CD8-positive, alpha-beta memory T cell (primary cell): Measurements from ENCODE around the gene ICA1L. TPM values are rescaled to one million over a fixed set of nuclear protein-coding genes. Genes with fewer than 3 reads are reported as not detected.
"Not testable (repeated sequence)": the region's sequence is repeated elsewhere in the genome, so short reads cannot be mapped to it uniquely, and the experiment has no call there.

ENCODE experiments used
- CTCF ChIA-PET: fragments of 350-600 bp; sonication (Branson Sonifier 250); formaldehyde crosslinking; loops from one replicate; lab custom pipeline; 2021; ENCODE audit warnings: antibody characterized with exemption; lab: Charles Lee
- POLR2A ChIA-PET: fragments of 350-600 bp; sonication (Branson Sonifier 250); formaldehyde crosslinking; loops from one replicate; lab custom pipeline; 2021; ENCODE audit warnings: antibody characterized with exemption; lab: Charles Lee
- DNase-seq, 5 donors: peaks; one replicate each; pipeline versions ENCODE4 v3.0.0 to v3.0.0-alpha.2; 2020 to 2022; ENCODE audit warnings: mixed read lengths in 1 of 5
- H3K27ac ChIP-seq: one replicate; pipeline ENCODE4 v1.7.0; 2013; ENCODE audit warnings: low read depth, mild to moderate bottlenecking, low read length, moderate library complexity
- H3K27me3 ChIP-seq: 2 replicates; pipeline ENCODE4 v1.7.0; 2013; ENCODE audit warnings: low read length, mild to moderate bottlenecking; ENCODE audit not compliant: insufficient read depth, poor library complexity, severe bottlenecking
- H3K36me3 ChIP-seq: 2 replicates; pipeline ENCODE4 v1.7.0; 2013; ENCODE audit warnings: mild to moderate bottlenecking, low read length, moderate library complexity; ENCODE audit not compliant: insufficient read depth
- H3K4me1 ChIP-seq: 2 replicates; pipeline ENCODE4 v1.7.0; 2013; ENCODE audit warnings: mild to moderate bottlenecking, low read length, moderate library complexity; ENCODE audit not compliant: insufficient read depth
- H3K4me3 ChIP-seq: 2 replicates; pipeline ENCODE4 v1.7.0; 2013; ENCODE audit warnings: mild to moderate bottlenecking, low read length
- H3K9me3 ChIP-seq: 2 replicates; pipeline ENCODE4 v1.7.0; 2013; ENCODE audit warnings: mild to moderate bottlenecking, low read length
- H3K27ac Mint-ChIP-seq, 8 donors: one replicate each; pipeline ENCODE4 v1.8.0; 2020 to 2021; ENCODE audit warnings: mixed read lengths in 8 of 8, mild to moderate bottlenecking in 6 of 8, inconsistent platforms in 3 of 8, moderate library complexity in 3 of 8
- H3K27me3 Mint-ChIP-seq, 2 donors: one replicate each; pipeline ENCODE4 v1.8.0; 2020 to 2021; ENCODE audit warnings: mixed read lengths in 2 of 2, mild to moderate bottlenecking in 1 of 2, moderate library complexity in 1 of 2
- H3K36me3 Mint-ChIP-seq, 3 donors: one replicate each; pipeline ENCODE4 v1.8.0; 2020 to 2021; ENCODE audit warnings: mixed read lengths in 3 of 3, inconsistent platforms in 1 of 3, mild to moderate bottlenecking in 1 of 3
- H3K4me1 Mint-ChIP-seq, 3 donors: one replicate each; pipeline ENCODE4 v1.8.0; 2020 to 2021; ENCODE audit warnings: mixed read lengths in 3 of 3, inconsistent platforms in 1 of 3, mild to moderate bottlenecking in 1 of 3
- H3K4me3 Mint-ChIP-seq, 7 donors: one replicate each; pipeline ENCODE4 v1.8.0; 2020 to 2021; ENCODE audit warnings: mixed read lengths in 7 of 7, mild to moderate bottlenecking in 6 of 7, moderate library complexity in 4 of 7, inconsistent platforms in 2 of 7
- H3K9me3 Mint-ChIP-seq, 5 donors: one replicate each; pipeline ENCODE4 v1.8.0; 2020 to 2022; ENCODE audit warnings: mixed read lengths in 5 of 5, mild to moderate bottlenecking in 3 of 5, moderate library complexity in 2 of 5, inconsistent platforms in 1 of 5
- polyA plus RNA-seq: library from polyadenylated mRNA; unstranded; fragments of 300-500 nt; fragmentation: Illumina TruSeq; gene quantifications from one replicate; pipeline ENCODE4 v1.2.3, GENCODE V29; 2021
- total RNA-seq, 2 experiments: library from RNA; stranded (reverse); gene quantifications; one replicate each; pipeline ENCODE4 v1.2.3, GENCODE V29; 2021

Gene ICA1L
- total and polyA plus RNA-seq, 3 experiments from 2014 or later = 2.3 to 4.7 (median 4.6) TPM

DNA sequence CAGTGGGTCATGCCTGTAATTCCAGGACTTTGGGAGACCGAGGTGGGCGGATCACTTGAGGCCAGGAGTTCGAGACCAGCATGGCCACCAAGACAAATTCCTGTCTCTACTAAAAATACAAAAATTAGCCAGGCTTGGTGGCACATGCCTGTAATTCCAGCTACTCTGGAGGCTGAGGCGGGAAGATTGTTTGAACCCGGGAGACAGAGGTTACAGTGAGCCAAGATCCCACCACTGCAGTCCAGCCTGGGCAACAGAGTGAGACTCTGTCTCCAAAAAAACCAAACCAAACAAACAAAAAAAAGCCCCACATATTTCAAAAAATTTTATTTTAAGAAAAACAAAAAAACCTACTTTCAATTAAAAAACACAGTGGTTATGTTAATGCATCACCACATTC is 38.7 kb upstream of the ICA1L start:
- POLR2A ChIA-PET, H3K9me3 Mint-ChIP-seq: not testable (repeated sequence)
- H3K27ac Mint-ChIP-seq = peak overlapping the region in 1 of 8 donors; percentile 22

DNA sequence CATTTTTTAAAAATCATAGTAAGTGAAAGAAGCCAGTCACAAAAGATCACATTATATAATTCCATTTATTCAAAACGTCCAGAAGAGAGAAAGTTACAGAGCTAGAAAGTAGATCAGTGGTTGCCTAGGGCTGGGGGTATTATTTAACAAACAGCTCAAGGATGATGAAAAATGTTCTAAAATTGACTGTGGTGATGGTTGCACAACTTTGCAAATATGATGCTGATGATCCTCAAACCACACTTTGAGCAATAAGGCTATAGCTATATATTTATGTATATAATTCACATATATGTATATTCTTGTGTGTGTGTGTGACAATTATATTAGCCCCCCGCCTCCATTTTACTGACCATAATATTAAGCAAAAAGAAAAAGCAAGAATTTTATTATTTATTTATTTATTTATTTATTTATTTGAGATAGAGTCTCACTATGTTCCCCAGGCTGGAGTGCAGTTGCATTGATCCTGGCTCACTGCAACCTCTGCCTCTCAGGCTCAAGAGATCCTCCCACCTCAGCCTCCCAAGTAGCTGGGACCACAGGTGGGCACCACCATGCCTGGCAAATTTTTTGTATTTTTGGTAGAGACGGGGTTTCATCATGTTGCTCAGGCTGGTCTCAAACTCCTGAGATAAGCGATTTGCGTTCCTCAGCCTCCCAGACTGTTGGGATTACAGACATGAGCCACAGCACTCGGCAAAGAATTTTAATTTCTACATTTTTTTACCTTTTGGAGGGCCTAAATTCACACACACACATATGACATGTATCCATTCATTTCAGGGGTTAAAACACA is 38.0 kb upstream of the ICA1L start:
- ChIA-PET POLR2A (no interaction called here), CTCF (no interaction called here)
- no peaks in the 10 kb centered on the region for H3K27me3 ChIP-seq
- no peak overlapping the region for H3K27ac Mint-ChIP-seq
- DNase-seq = no peak
- H3K4me1 Mint-ChIP-seq = peaks cover 28 to 52% (median 44%) of the 10 kb centered on the region in 3 donors
- H3K4me3 Mint-ChIP-seq = peak overlapping the region; percentile 5 to 95 (median 38)
- H3K4me1 ChIP-seq = peaks cover 11% of the 10 kb centered on the region
- no peak overlapping the region for H3K27ac ChIP-seq
- H3K36me3 Mint-ChIP-seq = peaks cover 6 to 29% (median 6%) of the 10 kb centered on the region in 3 donors
- peaks cover 0 to 4% (median 0%) of the 10 kb centered on the region in 5 donors for H3K9me3 Mint-ChIP-seq
- no peaks in the 10 kb centered on the region for H3K9me3 ChIP-seq
- H3K27me3 Mint-ChIP-seq = no peaks in the 10 kb centered on the region
- H3K4me3 ChIP-seq = no peak overlapping the region
- H3K36me3 ChIP-seq = no peaks in the 10 kb centered on the region

More for the DNA sequence above, 38.7 kb upstream of the ICA1L start:
- H3K9me3 ChIP-seq, DNase-seq, CTCF ChIA-PET, H3K27ac ChIP-seq, H3K36me3 ChIP-seq, H3K27me3 ChIP-seq, H3K4me3 ChIP-seq, H3K27me3 Mint-ChIP-seq: not testable (repeated sequence)
- H3K4me1 ChIP-seq = peaks cover 11% of the 10 kb centered on the region
- H3K4me3 Mint-ChIP-seq = peak overlapping the region; percentile 44 to 100 (median 98)
- peaks cover 26 to 49% (median 44%) of the 10 kb centered on the region in 3 donors for H3K4me1 Mint-ChIP-seq
- peaks cover 4 to 25% (median 5%) of the 10 kb centered on the region in 3 donors for H3K36me3 Mint-ChIP-seq

DNA sequence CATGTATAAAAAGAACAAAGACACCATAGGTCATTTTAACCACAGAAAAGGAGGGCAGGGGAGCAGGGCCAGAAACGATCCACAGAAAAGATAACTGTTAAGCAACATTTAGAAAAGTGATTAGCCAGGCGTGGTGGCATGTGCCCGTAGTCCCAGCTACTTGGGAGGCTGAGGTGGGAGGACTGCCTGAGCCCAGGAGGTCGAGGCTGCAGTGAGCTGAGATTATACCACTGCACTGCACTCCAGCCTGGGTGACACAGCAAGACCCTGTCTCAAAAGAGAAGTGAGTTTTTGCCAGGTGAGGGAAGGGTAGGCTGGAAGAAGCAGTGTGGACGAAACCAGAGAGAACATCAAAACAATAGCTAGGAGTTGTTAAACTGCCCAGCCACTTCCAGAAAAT is 36.6 kb upstream of the ICA1L start:
- H3K4me1 Mint-ChIP-seq = peaks cover 30 to 52% (median 39%) of the 10 kb centered on the region in 3 donors
- H3K4me3 Mint-ChIP-seq = peak overlapping the region in 1 of 7 donors; percentile 78

DNA sequence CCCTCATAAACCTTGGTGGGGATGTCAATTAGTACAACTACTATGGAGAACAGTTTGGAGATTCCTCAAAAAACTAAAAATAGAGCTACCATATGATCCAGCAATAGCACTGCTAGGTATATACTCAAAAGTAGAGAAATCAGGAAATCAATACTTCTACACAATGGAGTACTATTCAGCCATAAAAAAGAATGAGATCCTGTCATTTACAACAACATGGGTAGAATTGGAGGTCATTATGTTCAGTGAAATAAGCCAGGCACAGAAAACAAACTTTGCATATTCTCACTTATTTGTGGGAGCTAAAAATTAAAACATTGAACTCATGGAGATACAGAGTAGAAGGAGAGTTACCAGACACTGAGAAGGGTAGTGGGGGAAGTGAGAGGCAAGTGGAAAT is 33.9 kb upstream of the ICA1L start:
- CTCF ChIA-PET, H3K36me3 ChIP-seq, DNase-seq, H3K27ac ChIP-seq, H3K4me3 ChIP-seq, H3K4me1 ChIP-seq, POLR2A ChIA-PET, H3K27me3 Mint-ChIP-seq, H3K9me3 Mint-ChIP-seq, H3K27me3 ChIP-seq, H3K9me3 ChIP-seq: not testable (repeated sequence)
- Mint-ChIP-seq H3K4me1 (peaks cover 18 to 36% (median 24%) of the 10 kb centered on the region in 3 donors), H3K27ac (peak overlapping the region in 1 of 8 donors; percentile 24), H3K4me3 (peak overlapping the region in 1 of 7 donors; percentile 19), H3K36me3 (peaks cover 15 to 34% (median 15%) of the 10 kb centered on the region in 3 donors)

More for the DNA sequence above, 36.6 kb upstream of the ICA1L start:
- Histone ChIP-seq H3K27ac (no peak overlapping the region), H3K4me1 (peaks cover 11% of the 10 kb centered on the region), H3K27me3 (no peaks in the 10 kb centered on the region), H3K9me3 (no peaks in the 10 kb centered on the region), H3K36me3 (no peaks in the 10 kb centered on the region), H3K4me3 (no peak overlapping the region)
- H3K27me3 Mint-ChIP-seq = no peaks in the 10 kb centered on the region
- ChIA-PET CTCF (interaction anchor here (1.2 kb wide), 1 partner anchor 320 kb away, joined by 4 read pairs; no protein-coding TSS in a partner anchor), POLR2A (no interaction called here)
- H3K27ac Mint-ChIP-seq = peak overlapping the region in 2 of 8 donors; percentile 35 to 68
- H3K9me3 Mint-ChIP-seq = peaks cover 0 to 4% (median 0%) of the 10 kb centered on the region in 5 donors
- DNase-seq = no peak
- H3K36me3 Mint-ChIP-seq = peaks cover 8 to 36% (median 15%) of the 10 kb centered on the region in 3 donors

DNA sequence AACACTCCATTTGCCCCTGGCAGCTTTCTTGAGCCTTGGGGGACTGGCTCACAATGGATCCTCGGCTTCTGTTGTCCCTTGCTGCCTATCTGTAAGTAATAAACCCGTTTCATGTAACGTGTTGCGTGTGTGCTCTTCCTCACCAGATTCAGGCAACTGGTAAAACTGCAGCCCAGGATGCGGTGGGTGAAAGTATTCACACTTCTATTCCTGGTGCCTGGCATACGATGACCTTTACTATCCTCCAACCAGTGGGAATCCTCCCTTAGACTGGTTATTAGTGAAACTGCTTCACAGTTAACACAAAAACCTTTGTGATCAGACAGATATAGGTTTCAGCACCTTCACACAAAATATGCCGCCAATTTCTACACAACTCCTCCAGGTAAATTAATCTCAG is 13.6 kb upstream of the ICA1L start:
- no peaks in the 10 kb centered on the region for H3K4me1 ChIP-seq
- Mint-ChIP-seq H3K27ac (no peak overlapping the region), H3K27me3 (no peaks in the 10 kb centered on the region), H3K9me3 (no peaks in the 10 kb centered on the region), H3K4me1 (no peaks in the 10 kb centered on the region), H3K36me3 (peaks cover 10 to 53% (median 18%) of the 10 kb centered on the region in 3 donors), H3K4me3 (no peak overlapping the region)
- H3K27me3 ChIP-seq = no peaks in the 10 kb centered on the region
- H3K9me3 ChIP-seq = no peaks in the 10 kb centered on the region
- POLR2A ChIA-PET = no interaction called here
- H3K27ac ChIP-seq = no peak overlapping the region
- H3K36me3 ChIP-seq = peaks cover 11% of the 10 kb centered on the region
- CTCF ChIA-PET = no interaction called here
- no peak for DNase-seq
- no peak overlapping the region for H3K4me3 ChIP-seq

DNA sequence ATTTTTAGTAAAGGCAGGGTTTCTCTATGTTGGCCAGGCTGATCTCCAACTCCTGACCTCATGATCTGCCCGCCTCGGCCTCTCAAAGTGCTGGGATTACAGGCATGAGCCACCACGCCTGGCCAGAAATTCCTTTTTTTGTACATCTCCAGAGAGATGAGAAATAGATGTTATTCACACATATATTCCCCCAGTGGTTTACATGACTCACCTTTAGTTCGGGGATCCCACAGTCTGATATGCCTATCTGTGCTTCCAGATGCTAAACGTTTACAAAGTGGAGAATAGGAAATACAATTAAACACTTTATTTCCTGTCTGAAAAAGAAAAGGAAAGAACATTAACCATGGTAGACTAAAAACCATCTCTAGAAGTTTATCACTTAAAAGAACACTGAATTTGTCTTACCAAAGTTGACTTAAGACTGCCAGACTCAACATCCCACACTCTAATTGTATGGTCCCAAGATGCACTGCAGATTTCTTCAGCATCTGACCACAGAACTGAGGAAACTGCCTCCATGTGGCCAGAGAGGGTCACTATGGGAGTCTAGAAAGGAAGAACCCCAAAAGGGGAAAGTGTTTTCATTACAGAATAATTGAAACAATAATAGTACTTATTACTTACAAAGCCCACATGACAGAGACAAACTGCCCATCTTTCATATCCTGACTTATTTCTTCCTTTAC is 12.6 kb upstream of the ICA1L start:
- ChIA-PET CTCF (no interaction called here), POLR2A (no interaction called here)
- DNase-seq = no peak
- Mint-ChIP-seq H3K36me3 (peaks cover 10 to 52% (median 18%) of the 10 kb centered on the region in 3 donors), H3K9me3 (no peaks in the 10 kb centered on the region), H3K4me3 (no peak overlapping the region), H3K4me1 (no peaks in the 10 kb centered on the region), H3K27me3 (no peaks in the 10 kb centered on the region), H3K27ac (peak overlapping the region in 1 of 8 donors; percentile 10)
- Histone ChIP-seq H3K36me3 (peaks cover 11% of the 10 kb centered on the region), H3K4me3 (no peak overlapping the region), H3K27me3 (no peaks in the 10 kb centered on the region), H3K27ac (no peak overlapping the region), H3K4me1 (no peaks in the 10 kb centered on the region), H3K9me3 (no peaks in the 10 kb centered on the region)

DNA sequence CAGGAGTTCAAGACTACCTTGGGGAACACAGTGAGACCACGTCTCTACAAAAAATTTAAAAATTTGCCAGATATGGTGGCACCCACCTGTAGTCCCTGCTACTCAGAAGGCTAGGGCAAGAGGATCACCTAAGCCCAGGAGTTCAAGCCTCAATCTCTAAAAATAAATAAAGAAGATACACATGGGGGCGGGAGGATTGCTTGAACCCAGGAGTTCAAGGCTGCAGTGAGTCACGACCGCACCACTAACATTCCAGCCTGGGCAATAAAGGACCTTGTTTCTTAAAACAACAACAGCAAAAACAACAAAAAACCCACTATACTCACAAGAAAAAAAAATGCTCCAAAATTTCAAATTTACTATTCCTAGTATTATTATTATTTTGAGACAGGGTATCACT is 10.0 kb upstream of the ICA1L start:
- no peaks in the 10 kb centered on the region for H3K4me1 ChIP-seq
- peaks cover 11% of the 10 kb centered on the region for H3K36me3 ChIP-seq
- no peak overlapping the region for H3K27ac ChIP-seq
- H3K27me3 ChIP-seq = no peaks in the 10 kb centered on the region
- H3K9me3 Mint-ChIP-seq = no peaks in the 10 kb centered on the region
- H3K4me3 Mint-ChIP-seq = no peak overlapping the region
- peak overlapping the region in 1 of 8 donors; percentile 66 for H3K27ac Mint-ChIP-seq
- POLR2A ChIA-PET = no interaction called here
- no peak for DNase-seq
- H3K4me1 Mint-ChIP-seq = no peaks in the 10 kb centered on the region
- H3K27me3 Mint-ChIP-seq = no peaks in the 10 kb centered on the region
- no peak overlapping the region for H3K4me3 ChIP-seq
- CTCF ChIA-PET = no interaction called here
- H3K9me3 ChIP-seq = no peaks in the 10 kb centered on the region
- H3K36me3 Mint-ChIP-seq = peaks cover 4 to 40% (median 11%) of the 10 kb centered on the region in 3 donors

DNA sequence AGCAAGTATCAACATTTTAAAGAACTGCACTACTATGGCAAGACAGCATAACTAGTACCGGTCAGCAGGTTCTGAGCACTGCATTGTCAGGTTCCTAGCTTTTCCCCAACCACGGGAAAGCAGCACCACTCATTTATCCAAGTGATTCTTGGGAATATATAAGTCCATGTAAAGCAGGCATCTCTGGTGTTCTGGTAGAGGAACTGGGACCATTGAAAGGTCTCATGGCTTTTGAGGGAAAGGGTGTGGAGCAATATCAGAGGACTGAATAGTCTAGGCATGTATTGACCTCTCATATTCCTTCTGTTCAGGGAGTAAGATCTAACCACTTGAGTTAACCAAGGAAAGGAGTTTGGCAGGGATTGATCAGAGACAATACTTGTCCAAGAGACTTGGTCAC is 6.1 kb upstream of the ICA1L start:
- H3K4me1 ChIP-seq = no peaks in the 10 kb centered on the region
- CTCF ChIA-PET = no interaction called here
- H3K27ac Mint-ChIP-seq = no peak overlapping the region
- H3K4me3 ChIP-seq = no peak overlapping the region
- H3K9me3 Mint-ChIP-seq = no peaks in the 10 kb centered on the region
- H3K36me3 ChIP-seq = no peaks in the 10 kb centered on the region
- DNase-seq = no peak
- no peaks in the 10 kb centered on the region for H3K27me3 Mint-ChIP-seq
- H3K27ac ChIP-seq = no peak overlapping the region
- POLR2A ChIA-PET = no interaction called here
- no peaks in the 10 kb centered on the region for H3K27me3 ChIP-seq
- H3K36me3 Mint-ChIP-seq = peaks cover 3 to 13% (median 3%) of the 10 kb centered on the region in 3 donors
- H3K9me3 ChIP-seq = no peaks in the 10 kb centered on the region
- H3K4me3 Mint-ChIP-seq = no peak overlapping the region
- H3K4me1 Mint-ChIP-seq = no peaks in the 10 kb centered on the region
